Endothelial cell (in vitro differentiated cells): Measurements from ENCODE around the gene GANC. TPM values are rescaled to one million over a fixed set of nuclear protein-coding genes. Genes with fewer than 3 reads are reported as not detected.

Source experiments
- DNase-seq: peaks from one replicate; pipeline ENCODE4 v3.0.0; 2021; ENCODE audit warnings: low spot score
- H3K27ac Mint-ChIP-seq: one replicate; pipeline ENCODE4 v1.8.0; 2021; ENCODE audit warnings: mixed read lengths, inconsistent platforms; ENCODE audit not compliant: unreplicated experiment
- H3K27me3 Mint-ChIP-seq: one replicate; pipeline ENCODE4 v1.8.0; 2021; ENCODE audit warnings: mild to moderate bottlenecking, moderate library complexity, mixed read lengths, inconsistent platforms; ENCODE audit not compliant: unreplicated experiment
- H3K36me3 Mint-ChIP-seq: one replicate; pipeline ENCODE4 v1.8.0; 2021; ENCODE audit warnings: mild to moderate bottlenecking, low read depth, mixed read lengths, inconsistent platforms; ENCODE audit not compliant: unreplicated experiment
- H3K4me1 Mint-ChIP-seq: one replicate; pipeline ENCODE4 v1.8.0; 2021; ENCODE audit warnings: mild to moderate bottlenecking, mixed read lengths, inconsistent platforms; ENCODE audit not compliant: unreplicated experiment
- H3K4me3 Mint-ChIP-seq: one replicate; pipeline ENCODE4 v1.8.0; 2021; ENCODE audit warnings: mild to moderate bottlenecking, mixed read lengths, inconsistent platforms; ENCODE audit not compliant: unreplicated experiment
- H3K9me3 Mint-ChIP-seq: one replicate; pipeline ENCODE4 v1.8.0; 2021; ENCODE audit warnings: mixed read lengths, inconsistent platforms; ENCODE audit not compliant: unreplicated experiment
- total RNA-seq: library from RNA; stranded (reverse); fragmentation: NEBNext Ultra II Directional; extraction: Animal tissue kit (Norgen Biotek cat#: 25700); gene quantifications from one replicate; pipeline ENCODE4 v1.2.1, GENCODE V29; 2021; ENCODE audit not compliant: unreplicated experiment
- TF ChIP-seq, protein P1 (sequence below): fragments of 200-600 bp; sonication (generic); IDR thresholded peaks from one replicate; pipeline ENCODE4 v1.5.0; 2021; ENCODE audit warnings: antibody characterized with exemption; ENCODE audit not compliant: unreplicated experiment

The GANC gene
- total RNA-seq, 1 donor from 2014 or later, result 18.7 TPM

GRCh38 chr15:42279234-42279723 lies 6.3 kb downstream of the GANC start:
- H3K4me1 Mint-ChIP-seq, result peaks cover 20% of the 10 kb centered on the region
- no peaks in the 10 kb centered on the region for H3K27me3 Mint-ChIP-seq
- no peaks in the 10 kb centered on the region for H3K9me3 Mint-ChIP-seq
- no peak overlapping the region for H3K4me3 Mint-ChIP-seq
- TF ChIP-seq, protein P1, sequence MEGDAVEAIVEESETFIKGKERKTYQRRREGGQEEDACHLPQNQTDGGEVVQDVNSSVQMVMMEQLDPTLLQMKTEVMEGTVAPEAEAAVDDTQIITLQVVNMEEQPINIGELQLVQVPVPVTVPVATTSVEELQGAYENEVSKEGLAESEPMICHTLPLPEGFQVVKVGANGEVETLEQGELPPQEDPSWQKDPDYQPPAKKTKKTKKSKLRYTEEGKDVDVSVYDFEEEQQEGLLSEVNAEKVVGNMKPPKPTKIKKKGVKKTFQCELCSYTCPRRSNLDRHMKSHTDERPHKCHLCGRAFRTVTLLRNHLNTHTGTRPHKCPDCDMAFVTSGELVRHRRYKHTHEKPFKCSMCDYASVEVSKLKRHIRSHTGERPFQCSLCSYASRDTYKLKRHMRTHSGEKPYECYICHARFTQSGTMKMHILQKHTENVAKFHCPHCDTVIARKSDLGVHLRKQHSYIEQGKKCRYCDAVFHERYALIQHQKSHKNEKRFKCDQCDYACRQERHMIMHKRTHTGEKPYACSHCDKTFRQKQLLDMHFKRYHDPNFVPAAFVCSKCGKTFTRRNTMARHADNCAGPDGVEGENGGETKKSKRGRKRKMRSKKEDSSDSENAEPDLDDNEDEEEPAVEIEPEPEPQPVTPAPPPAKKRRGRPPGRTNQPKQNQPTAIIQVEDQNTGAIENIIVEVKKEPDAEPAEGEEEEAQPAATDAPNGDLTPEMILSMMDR, result no peak
- no peak for DNase-seq
- no peak overlapping the region for H3K27ac Mint-ChIP-seq
- peaks cover 4% of the 10 kb centered on the region for H3K36me3 Mint-ChIP-seq

DNA sequence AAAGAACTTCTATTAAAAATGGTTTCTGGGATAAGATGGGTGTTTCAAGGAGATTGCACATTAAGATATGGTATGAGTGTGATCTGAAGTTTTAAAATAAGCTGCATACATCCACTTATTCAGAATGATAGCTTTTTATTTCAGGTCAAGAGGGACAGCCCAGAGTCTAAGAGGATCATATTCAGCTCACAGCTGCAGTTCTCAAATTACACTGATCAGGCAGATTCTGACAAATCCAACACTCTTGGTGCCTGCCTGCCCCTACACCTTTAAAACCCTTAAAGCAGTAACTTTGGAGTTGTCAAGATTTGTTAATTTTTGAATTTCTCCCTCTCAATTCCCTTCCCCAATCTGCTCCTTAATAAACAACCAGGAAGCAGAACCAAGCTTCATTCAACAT lies 9.3 kb downstream of the GANC start:
- H3K9me3 Mint-ChIP-seq, result no peaks in the 10 kb centered on the region
- peaks cover 3% of the 10 kb centered on the region for H3K4me1 Mint-ChIP-seq
- H3K27me3 Mint-ChIP-seq, result no peaks in the 10 kb centered on the region
- no peak overlapping the region for H3K4me3 Mint-ChIP-seq
- no peak for DNase-seq
- TF ChIP-seq, protein P1, result no peak
- no peak overlapping the region for H3K27ac Mint-ChIP-seq
- H3K36me3 Mint-ChIP-seq, result peaks cover 3% of the 10 kb centered on the region

DNA sequence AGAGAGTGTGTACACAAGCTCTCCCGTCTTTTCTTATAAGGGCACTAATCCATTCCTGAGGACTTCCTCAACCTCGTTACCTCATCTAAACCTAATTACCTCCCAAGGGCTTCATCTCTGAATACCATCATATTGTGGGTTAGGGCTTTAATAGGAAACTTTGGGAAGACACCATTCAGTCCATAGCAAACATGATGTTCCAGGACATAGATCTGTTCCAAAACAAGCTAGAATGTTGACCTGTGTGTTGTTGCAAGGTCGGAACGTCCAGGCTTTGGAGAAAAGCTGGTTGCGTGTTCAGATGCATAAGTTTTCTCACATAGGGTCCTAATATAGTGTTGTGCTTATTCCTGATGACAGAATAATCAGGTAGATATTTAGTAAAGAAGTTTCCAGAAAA lies 9.9 kb downstream of the GANC start:
- no peak overlapping the region for H3K4me3 Mint-ChIP-seq
- no peak overlapping the region for H3K27ac Mint-ChIP-seq
- peaks cover 3% of the 10 kb centered on the region for H3K36me3 Mint-ChIP-seq
- no peaks in the 10 kb centered on the region for H3K9me3 Mint-ChIP-seq
- peaks cover 3% of the 10 kb centered on the region for H3K4me1 Mint-ChIP-seq
- TF ChIP-seq, protein P1, result no peak
- no peaks in the 10 kb centered on the region for H3K27me3 Mint-ChIP-seq
- no peak for DNase-seq

DNA sequence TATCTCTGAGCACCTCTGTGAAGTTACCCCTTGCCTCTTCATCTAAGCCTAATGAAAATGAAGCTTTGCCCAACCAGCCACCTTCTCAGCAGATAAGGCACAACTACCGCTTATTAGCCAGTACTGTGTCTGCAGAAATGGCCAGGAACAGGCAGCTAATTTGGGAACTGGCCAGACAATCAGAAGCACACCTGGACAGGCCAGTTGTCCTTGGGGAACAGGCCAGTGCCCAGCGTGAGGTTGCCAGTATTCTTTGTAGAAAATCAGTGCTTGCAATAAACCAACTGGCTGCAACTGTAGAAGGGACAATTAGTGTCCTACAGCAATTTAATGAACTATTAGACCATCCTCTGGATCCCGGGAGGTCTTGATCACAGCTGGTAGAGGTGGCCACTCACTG lies 10.7 kb downstream of the GANC start:
- no peaks in the 10 kb centered on the region for H3K9me3 Mint-ChIP-seq
- DNase-seq, result no peak
- H3K4me1 Mint-ChIP-seq, result peaks cover 3% of the 10 kb centered on the region
- H3K27ac Mint-ChIP-seq, result no peak overlapping the region
- TF ChIP-seq, protein P1, result no peak
- H3K27me3 Mint-ChIP-seq, result no peaks in the 10 kb centered on the region
- H3K36me3 Mint-ChIP-seq, result no peaks in the 10 kb centered on the region
- H3K4me3 Mint-ChIP-seq, result no peak overlapping the region

DNA sequence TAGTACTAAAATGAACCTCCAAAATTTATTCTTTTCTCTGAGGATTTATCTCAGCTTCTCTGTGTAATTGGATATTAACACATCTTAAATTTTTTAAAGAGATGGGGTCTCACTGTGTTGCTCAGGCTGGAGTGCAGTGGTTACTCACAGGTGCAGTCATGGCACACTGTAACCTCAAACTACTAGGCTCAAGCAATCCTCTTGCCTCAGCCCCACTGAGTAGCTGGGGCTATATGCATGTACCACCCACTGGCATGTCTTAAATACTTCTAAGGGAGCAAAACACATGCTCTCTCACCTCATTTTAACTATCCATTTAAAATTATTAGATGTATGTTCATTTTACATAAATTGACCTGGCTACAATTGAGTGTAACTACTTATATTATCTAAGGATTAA lies 11.6 kb downstream of the GANC start:
- Mint-ChIP-seq H3K36me3 (no peaks in the 10 kb centered on the region), H3K27me3 (no peaks in the 10 kb centered on the region), H3K4me1 (peaks cover 3% of the 10 kb centered on the region), H3K27ac (no peak overlapping the region), H3K9me3 (no peaks in the 10 kb centered on the region), H3K4me3 (no peak overlapping the region)
- TF ChIP-seq, protein P1, result no peak
- DNase-seq, result no peak
